Neural crest cell (in vitro differentiated cells): ENCODE measurements around the gene GPHA2. TPM values are rescaled to one million over a fixed set of nuclear protein-coding genes. Genes with fewer than 3 reads are reported as not detected.

Source experiments
- DNase-seq: peaks from one replicate; pipeline ENCODE4 v3.0.0; 2021; ENCODE audit warnings: low read depth, mixed read lengths, low spot score
- H3K27ac Mint-ChIP-seq: one replicate; pipeline ENCODE4 v1.8.0; 2021; ENCODE audit warnings: mild to moderate bottlenecking, mixed read lengths; ENCODE audit not compliant: unreplicated experiment
- H3K27me3 Mint-ChIP-seq: 2 replicates; pipeline ENCODE4 v1.8.0; 2021; ENCODE audit warnings: low read depth, mild to moderate bottlenecking, mixed read lengths
- H3K36me3 Mint-ChIP-seq: 2 replicates; pipeline ENCODE4 v1.8.0; 2021; ENCODE audit warnings: low read depth, mild to moderate bottlenecking, mixed read lengths
- H3K4me1 Mint-ChIP-seq: 2 replicates; pipeline ENCODE4 v1.8.0; 2021; ENCODE audit warnings: mixed read lengths
- H3K4me3 Mint-ChIP-seq: one replicate; pipeline ENCODE4 v1.8.0; 2021; ENCODE audit warnings: mild to moderate bottlenecking, mixed read lengths
- H3K9me3 Mint-ChIP-seq: 2 replicates; pipeline ENCODE4 v1.8.0; 2021; ENCODE audit warnings: mixed read lengths
- total RNA-seq: library from RNA; stranded (reverse); gene quantifications from 2 replicates; pipeline ENCODE4 v1.2.1, GENCODE V29; 2021
- TF ChIP-seq, protein P1 (sequence below): fragments of 200-600 bp; sonication (generic); conservative IDR thresholded peaks from 2 replicates; pipeline ENCODE4 v1.5.0; 2021; ENCODE audit warnings: antibody characterized with exemption, mild to moderate bottlenecking

GPHA2 gene
- total RNA-seq, 1 donor from 2014 or later = not detected

DNA sequence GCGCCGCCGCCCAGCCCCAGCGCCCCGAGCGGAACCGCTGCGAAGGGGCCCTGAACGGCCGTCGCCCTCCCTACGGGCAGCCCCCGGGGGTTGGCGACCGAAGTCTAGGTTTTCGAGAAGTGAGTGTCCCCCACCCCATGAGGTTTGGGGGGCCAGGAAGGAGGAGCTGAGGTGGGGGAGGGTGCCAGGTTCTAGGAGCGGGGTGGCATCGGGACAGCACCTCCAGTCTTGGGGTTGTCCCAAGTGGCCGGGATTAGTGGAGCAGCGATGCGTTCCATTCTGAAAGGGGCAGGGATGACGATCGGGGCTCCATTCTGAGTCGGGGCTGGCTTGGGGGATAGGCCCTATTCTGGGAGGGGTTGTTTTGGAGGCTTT lies 10.8 kb downstream of the GPHA2 start:
- Mint-ChIP-seq H3K36me3 (no peaks in the 10 kb centered on the region), H3K27me3 (no peaks in the 10 kb centered on the region), H3K4me1 (peaks cover 14% of the 10 kb centered on the region), H3K4me3 (peak overlapping the region; percentile 91), H3K9me3 (no peaks in the 10 kb centered on the region), H3K27ac (peak overlapping the region; percentile 90)
- DNase-seq = no peak
- TF ChIP-seq, protein P1, sequence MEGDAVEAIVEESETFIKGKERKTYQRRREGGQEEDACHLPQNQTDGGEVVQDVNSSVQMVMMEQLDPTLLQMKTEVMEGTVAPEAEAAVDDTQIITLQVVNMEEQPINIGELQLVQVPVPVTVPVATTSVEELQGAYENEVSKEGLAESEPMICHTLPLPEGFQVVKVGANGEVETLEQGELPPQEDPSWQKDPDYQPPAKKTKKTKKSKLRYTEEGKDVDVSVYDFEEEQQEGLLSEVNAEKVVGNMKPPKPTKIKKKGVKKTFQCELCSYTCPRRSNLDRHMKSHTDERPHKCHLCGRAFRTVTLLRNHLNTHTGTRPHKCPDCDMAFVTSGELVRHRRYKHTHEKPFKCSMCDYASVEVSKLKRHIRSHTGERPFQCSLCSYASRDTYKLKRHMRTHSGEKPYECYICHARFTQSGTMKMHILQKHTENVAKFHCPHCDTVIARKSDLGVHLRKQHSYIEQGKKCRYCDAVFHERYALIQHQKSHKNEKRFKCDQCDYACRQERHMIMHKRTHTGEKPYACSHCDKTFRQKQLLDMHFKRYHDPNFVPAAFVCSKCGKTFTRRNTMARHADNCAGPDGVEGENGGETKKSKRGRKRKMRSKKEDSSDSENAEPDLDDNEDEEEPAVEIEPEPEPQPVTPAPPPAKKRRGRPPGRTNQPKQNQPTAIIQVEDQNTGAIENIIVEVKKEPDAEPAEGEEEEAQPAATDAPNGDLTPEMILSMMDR = no peak

DNA sequence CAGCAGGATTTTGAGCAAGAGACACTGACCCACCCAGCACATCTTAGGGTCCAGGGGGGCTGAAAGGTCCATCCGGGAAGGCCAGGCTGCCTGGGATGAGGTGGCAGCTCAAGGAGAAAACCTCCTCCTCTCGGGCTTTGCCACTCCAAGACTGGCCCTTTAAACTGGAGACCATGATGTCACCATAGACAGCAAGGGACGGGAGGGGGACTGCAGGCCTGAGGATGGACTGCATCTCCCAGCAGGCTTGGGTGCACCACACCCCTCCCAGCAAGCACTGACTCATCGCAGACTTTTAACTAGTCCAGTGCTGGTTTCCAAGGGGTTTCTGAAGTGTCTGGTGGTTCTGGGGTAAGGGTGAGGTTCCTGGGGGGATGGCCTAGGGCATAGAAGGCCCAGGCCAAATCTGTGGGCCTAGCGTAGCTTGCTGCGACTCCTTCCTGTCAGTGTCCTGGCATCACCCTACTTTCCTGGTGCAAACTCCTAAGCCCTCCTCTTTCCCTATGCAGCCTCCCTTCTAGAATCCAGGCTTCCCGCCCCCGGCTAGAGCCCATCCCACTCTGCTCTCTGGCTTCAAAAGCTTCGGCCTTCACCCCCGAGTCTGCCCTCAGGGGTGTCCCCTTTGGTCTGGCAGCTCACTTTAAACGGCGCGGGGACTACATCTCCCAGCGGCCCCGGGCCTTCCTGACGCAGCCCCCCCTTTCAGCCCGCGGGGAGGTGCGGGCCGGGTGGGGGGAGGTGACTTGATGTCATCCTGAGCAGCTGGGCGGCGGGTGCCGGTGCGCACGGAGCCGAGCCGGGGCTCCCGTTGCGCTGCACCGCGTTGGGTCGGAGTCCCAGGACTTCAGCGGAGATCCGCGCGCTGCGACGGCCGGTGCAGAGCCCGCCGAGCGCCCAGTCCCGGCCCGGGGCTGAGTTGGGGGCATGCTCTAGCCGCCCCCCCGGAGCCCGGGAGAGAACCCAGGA lies 11.5 kb downstream of the GPHA2 start, which contains the start of gene PPP2R5B:
Gene PPP2R5B, plus strand, starts transcription at position 746 of the 966 bp plus-strand sequence. CDS start 1,046 bp downstream, outside the sequence.
- H3K36me3 Mint-ChIP-seq = no peaks in the 10 kb centered on the region
- peak within 1 kb of the TSS; percentile 94 for H3K4me3 Mint-ChIP-seq
- TF ChIP-seq, protein P1 = no peak
- peak; percentile 70 for DNase-seq
- H3K4me1 Mint-ChIP-seq = peaks cover 14% of the 10 kb centered on the region
- H3K27me3 Mint-ChIP-seq = no peaks in the 10 kb centered on the region
- H3K27ac Mint-ChIP-seq = peak within 1 kb of the TSS; percentile 100
- H3K9me3 Mint-ChIP-seq = no peaks in the 10 kb centered on the region

DNA sequence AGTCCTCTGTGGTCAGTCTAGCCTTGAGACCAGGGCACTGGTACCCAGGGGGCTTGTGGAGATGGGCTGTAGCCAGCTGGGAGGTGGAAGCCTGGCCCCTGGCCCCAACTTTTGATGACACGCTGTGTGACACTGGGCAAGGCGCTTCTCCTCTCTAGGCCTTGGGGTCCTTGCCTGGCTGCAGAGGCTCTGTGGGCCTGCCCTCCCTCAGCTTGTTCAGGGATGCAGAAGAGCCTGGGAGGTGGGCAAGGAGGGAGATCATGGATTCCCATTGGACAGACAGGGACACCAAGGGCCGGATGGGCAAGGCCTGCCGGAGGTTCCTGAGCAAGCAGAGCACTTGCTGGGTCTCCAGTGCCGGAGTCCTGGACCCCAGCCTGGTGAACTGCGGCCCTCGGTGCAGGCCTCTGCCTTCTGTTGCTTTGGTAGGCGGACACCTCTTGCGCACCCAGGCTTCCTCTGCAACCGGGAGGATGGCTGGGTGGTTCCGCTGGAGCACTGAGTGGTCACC lies 12.5 kb downstream of the GPHA2 start:
- H3K36me3 Mint-ChIP-seq = no peaks in the 10 kb centered on the region
- no peaks in the 10 kb centered on the region for H3K9me3 Mint-ChIP-seq
- no peaks in the 10 kb centered on the region for H3K27me3 Mint-ChIP-seq
- peak overlapping the region; percentile 49 for H3K4me3 Mint-ChIP-seq
- H3K4me1 Mint-ChIP-seq = peaks cover 14% of the 10 kb centered on the region
- H3K27ac Mint-ChIP-seq = no peak overlapping the region
- no peak for DNase-seq
- TF ChIP-seq, protein P1 = no peak

DNA sequence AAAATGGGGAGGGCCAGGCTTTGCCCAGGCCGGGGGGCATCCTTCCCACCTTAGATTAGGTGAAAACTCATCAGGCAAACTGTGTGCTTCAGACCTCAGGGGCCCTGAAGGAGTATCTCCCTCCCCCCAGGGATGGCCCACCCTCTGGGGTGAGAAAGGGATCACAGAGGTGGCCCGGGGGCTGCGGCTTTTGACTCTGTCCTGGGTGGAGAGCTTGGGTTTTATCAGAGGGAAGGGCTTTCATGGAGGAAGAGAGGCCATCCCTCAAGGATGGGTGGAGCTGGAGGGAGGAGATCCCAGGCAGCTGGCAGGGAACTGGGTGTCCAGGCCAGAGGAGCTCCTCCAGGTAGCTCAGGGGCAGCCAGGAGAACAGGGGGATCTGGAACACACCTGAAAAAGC lies 14.3 kb downstream of the GPHA2 start:
- no peaks in the 10 kb centered on the region for H3K27me3 Mint-ChIP-seq
- no peaks in the 10 kb centered on the region for H3K9me3 Mint-ChIP-seq
- no peak for DNase-seq
- H3K36me3 Mint-ChIP-seq = no peaks in the 10 kb centered on the region
- TF ChIP-seq, protein P1 = no peak
- no peak overlapping the region for H3K27ac Mint-ChIP-seq
- H3K4me3 Mint-ChIP-seq = no peak overlapping the region
- H3K4me1 Mint-ChIP-seq = peaks cover 31% of the 10 kb centered on the region

DNA sequence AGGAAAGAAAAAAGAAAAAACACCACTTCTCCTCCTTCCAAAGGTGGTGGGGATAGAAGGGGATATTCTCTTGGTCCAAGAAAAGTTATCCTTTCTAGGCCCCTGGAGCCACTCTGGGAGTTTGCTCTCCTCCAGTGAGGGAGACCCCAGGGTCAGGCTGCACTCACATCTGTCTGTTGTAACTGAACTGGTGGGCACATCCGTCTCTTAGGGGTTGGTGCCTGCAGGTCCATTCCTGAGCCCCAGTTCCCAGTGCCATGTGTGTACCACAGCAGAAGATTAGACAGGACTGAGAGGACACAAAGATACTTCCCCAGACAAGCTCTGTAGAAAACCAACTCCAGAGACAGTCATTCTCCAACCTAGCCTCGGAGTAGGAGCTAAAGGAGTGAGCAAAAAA lies 15.6 kb downstream of the GPHA2 start:
- Mint-ChIP-seq H3K27ac (peak overlapping the region; percentile 19), H3K9me3 (no peaks in the 10 kb centered on the region)

More for the DNA sequence above, 15.6 kb downstream of the GPHA2 start:
- DNase-seq = no peak
- H3K4me1 Mint-ChIP-seq = peaks cover 35% of the 10 kb centered on the region
- TF ChIP-seq, protein P1 = no peak
- no peaks in the 10 kb centered on the region for H3K27me3 Mint-ChIP-seq
- no peaks in the 10 kb centered on the region for H3K36me3 Mint-ChIP-seq
- H3K4me3 Mint-ChIP-seq = no peak overlapping the region
